BJ (cell line): Measurements from ENCODE around the gene SYNDIG1L. TPM values are rescaled to one million over a fixed set of nuclear protein-coding genes. Genes with fewer than 3 reads are reported as not detected.

Experiments
- CTCF ChIA-PET: fragments of 350-600 bp; formaldehyde crosslinking; extraction: SDS; loops from one replicate; lab custom pipeline; 2021; ENCODE audit warnings: antibody characterized with exemption, inconsistent platforms; lab: Yijun Ruan, JAX
- POLR2A ChIA-PET: fragments of 300-600 bp; sonication (Branson Sonifier 250); formaldehyde crosslinking; extraction: SDS; loops from one replicate; lab custom pipeline; 2021; ENCODE audit warnings: antibody characterized with exemption; lab: Charles Lee
- DNase-seq: peaks from one replicate; pipeline ENCODE4 v3.0.0-alpha.2; 2011; ENCODE audit warnings: low read depth
- H3K27me3 ChIP-seq: 2 replicates; pipeline ENCODE4 v1.6.0; 2011; ENCODE audit warnings: low read length; ENCODE audit not compliant: control insufficient read depth, insufficient read depth
- H3K36me3 ChIP-seq: 2 replicates; pipeline ENCODE4 v1.5.1; 2011; ENCODE audit warnings: low read length; ENCODE audit not compliant: control insufficient read depth, insufficient read depth
- H3K4me3 ChIP-seq: 2 replicates; pipeline ENCODE4 v1.5.1; 2011; ENCODE audit warnings: low read depth, mild to moderate bottlenecking, control low read depth, low read length
- CTCF ChIP-seq: IDR thresholded peaks from 2 replicates; pipeline ENCODE4 v1.5.1; 2011; ENCODE audit warnings: low read depth, mild to moderate bottlenecking, control low read depth, inconsistent platforms, low read length, moderate library complexity; ENCODE audit not compliant: insufficient read depth
- polyA plus RNA-seq: library from polyadenylated mRNA; depleted of rRNA; stranded (reverse); fragments of >200 nt; gene quantifications from 2 replicates; pipeline ENCODE4 v1.2.3, GENCODE V29; 2011

Gene SYNDIG1L
- polyA plus RNA-seq, 1 experiment, result not detected

- CTCF ChIA-PET, result interaction anchor here (0.6 kb wide), 1 partner anchor 19 kb away, joined by 3 read pairs; no protein-coding TSS in a partner anchor
- peaks cover 18% of the 10 kb centered on the region for H3K27me3 ChIP-seq
- TF ChIP-seq CTCF, result no peak
- POLR2A ChIA-PET, result no interaction called here
- H3K4me3 ChIP-seq, result no peak overlapping the region
- DNase-seq, result no peak
- H3K36me3 ChIP-seq, result no peaks in the 10 kb centered on the region
These were observed 18.8 kb downstream of the SYNDIG1L start for GRCh38 chr14:74407021-74407800.

- Histone ChIP-seq H3K27me3 (peaks cover 20% of the 10 kb centered on the region), H3K4me3 (no peak overlapping the region), H3K36me3 (no peaks in the 10 kb centered on the region)
- ChIA-PET POLR2A (no interaction called here), CTCF (no interaction called here)
- TF ChIP-seq CTCF, result no peak
- DNase-seq, result no peak
These were observed 20.3 kb downstream of the SYNDIG1L start for GRCh38 chr14:74405663-74406062.

DNA sequence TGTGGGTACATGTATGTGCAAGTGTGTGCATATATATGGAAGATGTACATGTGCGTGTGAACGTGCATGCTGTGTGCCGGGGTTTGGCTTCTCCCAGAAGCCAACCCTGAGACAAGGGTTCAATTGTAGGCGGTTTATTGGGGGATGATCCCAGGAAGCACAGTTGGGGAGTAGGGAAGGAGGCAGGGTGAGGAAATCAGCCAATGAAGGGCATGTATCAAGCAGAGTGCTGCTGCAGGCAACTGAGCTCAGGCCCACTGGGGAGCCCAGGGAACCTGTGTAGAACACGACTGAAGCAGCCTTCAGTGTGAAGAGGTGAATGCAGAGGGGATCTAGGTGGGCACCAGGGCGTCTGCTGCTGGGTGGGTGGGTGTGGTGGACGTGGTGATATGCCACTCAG is 21.6 kb downstream of the SYNDIG1L start:
- CTCF ChIA-PET, result no interaction called here
- TF ChIP-seq CTCF, result no peak
- Histone ChIP-seq H3K4me3 (no peak overlapping the region), H3K27me3 (peaks cover 26% of the 10 kb centered on the region), H3K36me3 (no peaks in the 10 kb centered on the region)
- DNase-seq, result no peak
- POLR2A ChIA-PET, result no interaction called here

- ChIA-PET CTCF (no interaction called here), POLR2A (no interaction called here)
- TF ChIP-seq CTCF, result no peak
- H3K36me3 ChIP-seq, result no peaks in the 10 kb centered on the region
- H3K27me3 ChIP-seq, result peaks cover 27% of the 10 kb centered on the region
- no peak overlapping the region for H3K4me3 ChIP-seq
- no peak for DNase-seq
These were observed 22.2 kb downstream of the SYNDIG1L start for GRCh38 chr14:74403619-74404417.

GRCh38 chr14:74402401-74403251 is 23.4 kb downstream of the SYNDIG1L start:
- H3K4me3 ChIP-seq, result no peak overlapping the region
- POLR2A ChIA-PET, result no interaction called here
- no peak for DNase-seq
- peaks cover 26% of the 10 kb centered on the region for H3K27me3 ChIP-seq
- no peak for TF ChIP-seq CTCF
- CTCF ChIA-PET, result no interaction called here
- H3K36me3 ChIP-seq, result no peaks in the 10 kb centered on the region
